ENCODE results near the gene FOXQ1.

GRCh38 chr6:1312473-1313367 is 822 bp downstream of the FOXQ1 start:
- TF ChIP-seq ZNF707 (tag by site-specific recombination; IDR thresholded peaks at IDR 0.05) (no peak), ZNF24 (tag by site-specific recombination; IDR thresholded peaks at IDR 0.05) (no peak), SP2 (tag by site-specific recombination; IDR thresholded peaks at IDR 0.05) (no peak)
